ENCODE results near the gene KRTAP12-2. TPM values are rescaled to one million over a fixed set of nuclear protein-coding genes. Genes with fewer than 3 reads are reported as not detected.

The KRTAP12-2 gene
- total RNA-seq, 2 donors from 2014 or later, result not detected

Other genes with a start within 250 kb of the KRTAP12-2 start
- gene LRRC3, start 211.4 kb downstream of the KRTAP12-2 start, total RNA-seq, result under 1 TPM; 0.45 to 0.88 TPM
- not detected for gene KRTAP10-1, start 126.7 kb downstream of the KRTAP12-2 start, total RNA-seq
- not detected for gene KRTAP10-2, start 115.4 kb downstream of the KRTAP12-2 start, total RNA-seq
- gene KRTAP10-3, start 108.1 kb downstream of the KRTAP12-2 start, total RNA-seq, result not detected
- gene KRTAP10-4, start 93.2 kb downstream of the KRTAP12-2 start, total RNA-seq, result not detected
- not detected for gene KRTAP10-5, start 86.3 kb downstream of the KRTAP12-2 start, total RNA-seq
- not detected for gene KRTAP10-6, start 74.4 kb downstream of the KRTAP12-2 start, total RNA-seq
- gene KRTAP10-7, start 66.3 kb downstream of the KRTAP12-2 start, total RNA-seq, result not detected
- not detected for gene KRTAP10-8, start 54.8 kb downstream of the KRTAP12-2 start, total RNA-seq
- not detected for gene KRTAP10-9, start 39.8 kb downstream of the KRTAP12-2 start, total RNA-seq
- not detected for gene KRTAP10-10, start 29.6 kb downstream of the KRTAP12-2 start, total RNA-seq
- not detected for gene KRTAP10-11, start 20.5 kb downstream of the KRTAP12-2 start, total RNA-seq
- gene KRTAP12-4, start 12.3 kb downstream of the KRTAP12-2 start, total RNA-seq, result not detected
- gene KRTAP12-3, start 9.0 kb downstream of the KRTAP12-2 start, total RNA-seq, result not detected
- not detected for gene KRTAP12-1, start 15.2 kb upstream of the KRTAP12-2 start, total RNA-seq
- not detected for gene KRTAP10-12, start 30.2 kb upstream of the KRTAP12-2 start, total RNA-seq
- not detected for gene TSPEAR, start 44.6 kb upstream of the KRTAP12-2 start, total RNA-seq
- gene UBE2G2, start 134.9 kb upstream of the KRTAP12-2 start, total RNA-seq, result 100 to 1,000 TPM in 1 of 2 donors, 10 to 100 TPM in 1; 89.7 to 164 TPM
- 10 to 100 TPM; 50.1 to 53.9 TPM for gene SUMO3, start 151.1 kb upstream of the KRTAP12-2 start, total RNA-seq
- gene PTTG1IP, start 206.8 kb upstream of the KRTAP12-2 start, total RNA-seq, result 10 to 100 TPM; 69.4 to 81.7 TPM

All from natural killer cell treated with Interleukin-12 subunit alpha and Interleukin-12 subunit beta and Interleukin-15 and Interleukin-18, amount 100 ng/mL, for 72 hours (primary cell).